ENCODE data around the gene CFAP161. TPM values are rescaled to one million over a fixed set of nuclear protein-coding genes. Genes with fewer than 3 reads are reported as not detected.
"Not testable (repeated sequence)": the region's sequence is repeated elsewhere in the genome, so short reads cannot be mapped to it uniquely, and the experiment has no call there.

CFAP161 gene
- total RNA-seq, 1 donor from 2014 or later: not detected

DNA sequence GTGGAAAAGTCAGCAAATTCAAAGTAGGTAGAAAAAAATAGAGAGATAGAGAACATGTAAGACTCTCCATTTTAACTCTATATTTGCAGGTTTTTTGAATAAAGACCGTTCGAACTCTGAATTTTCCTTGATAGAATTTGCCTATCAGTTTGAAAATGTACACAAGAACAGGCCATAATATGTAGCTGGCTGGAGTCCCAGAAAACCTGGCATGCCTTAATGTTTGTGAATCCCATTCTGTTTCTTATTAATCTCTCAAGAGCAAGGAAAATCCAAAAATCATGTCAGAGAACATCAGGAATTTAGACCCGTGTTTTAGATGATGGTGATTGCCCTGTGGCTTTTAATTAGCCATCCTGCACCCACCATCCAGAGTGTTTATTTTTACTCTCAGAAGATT, 7.2 kb upstream of the CFAP161 start:
- TF ChIP-seq, protein P1, sequence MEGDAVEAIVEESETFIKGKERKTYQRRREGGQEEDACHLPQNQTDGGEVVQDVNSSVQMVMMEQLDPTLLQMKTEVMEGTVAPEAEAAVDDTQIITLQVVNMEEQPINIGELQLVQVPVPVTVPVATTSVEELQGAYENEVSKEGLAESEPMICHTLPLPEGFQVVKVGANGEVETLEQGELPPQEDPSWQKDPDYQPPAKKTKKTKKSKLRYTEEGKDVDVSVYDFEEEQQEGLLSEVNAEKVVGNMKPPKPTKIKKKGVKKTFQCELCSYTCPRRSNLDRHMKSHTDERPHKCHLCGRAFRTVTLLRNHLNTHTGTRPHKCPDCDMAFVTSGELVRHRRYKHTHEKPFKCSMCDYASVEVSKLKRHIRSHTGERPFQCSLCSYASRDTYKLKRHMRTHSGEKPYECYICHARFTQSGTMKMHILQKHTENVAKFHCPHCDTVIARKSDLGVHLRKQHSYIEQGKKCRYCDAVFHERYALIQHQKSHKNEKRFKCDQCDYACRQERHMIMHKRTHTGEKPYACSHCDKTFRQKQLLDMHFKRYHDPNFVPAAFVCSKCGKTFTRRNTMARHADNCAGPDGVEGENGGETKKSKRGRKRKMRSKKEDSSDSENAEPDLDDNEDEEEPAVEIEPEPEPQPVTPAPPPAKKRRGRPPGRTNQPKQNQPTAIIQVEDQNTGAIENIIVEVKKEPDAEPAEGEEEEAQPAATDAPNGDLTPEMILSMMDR (conservative IDR thresholded peaks at IDR 0.05; ENCODE audit: low read depth, low read length): no peak
- no peak overlapping the region for H3K4me3 ChIP-seq (ENCODE audit: low read depth, low read length)
- no peak for DNase-seq (ENCODE audit: low read depth)

GRCh38 chr15:81141478-81141877, 7.4 kb downstream of the CFAP161 start:
- DNase-seq (ENCODE audit: low read depth); H3K4me3 ChIP-seq (ENCODE audit: low read depth, low read length): not testable (repeated sequence)

- no peak overlapping the region for H3K4me3 ChIP-seq (ENCODE audit: low read depth, low read length)
- TF ChIP-seq, protein P1 (conservative IDR thresholded peaks at IDR 0.05; ENCODE audit: low read depth, low read length): no peak
- no peak for DNase-seq (ENCODE audit: low read depth)
Observed at GRCh38 chr15:81146006-81146405, 11.9 kb downstream of the CFAP161 start.

- no peak for DNase-seq (ENCODE audit: low read depth)
- no peak overlapping the region for H3K4me3 ChIP-seq (ENCODE audit: low read depth, low read length)
- TF ChIP-seq, protein P1 (conservative IDR thresholded peaks at IDR 0.05; ENCODE audit: low read depth, low read length): no peak
Observed at GRCh38 chr15:81146466-81146865, 12.4 kb downstream of the CFAP161 start.

- TF ChIP-seq, protein P1 (conservative IDR thresholded peaks at IDR 0.05; ENCODE audit: low read depth, low read length): no peak
- H3K4me3 ChIP-seq (ENCODE audit: low read depth, low read length): no peak overlapping the region
- DNase-seq (ENCODE audit: low read depth): no peak
Observed at GRCh38 chr15:81151389-81151788, 17.3 kb downstream of the CFAP161 start.

GRCh38 chr15:81152339-81152738, 18.3 kb downstream of the CFAP161 start:
- no peak for DNase-seq (ENCODE audit: low read depth)
- TF ChIP-seq, protein P1 (conservative IDR thresholded peaks at IDR 0.05; ENCODE audit: low read depth, low read length): no peak
- H3K4me3 ChIP-seq (ENCODE audit: low read depth, low read length): no peak overlapping the region

GRCh38 chr15:81152799-81153198, 18.7 kb downstream of the CFAP161 start:
- no peak overlapping the region for H3K4me3 ChIP-seq (ENCODE audit: low read depth, low read length)
- TF ChIP-seq, protein P1 (conservative IDR thresholded peaks at IDR 0.05; ENCODE audit: low read depth, low read length): no peak
- DNase-seq (ENCODE audit: low read depth): no peak
